Erythroblast (primary cell): ENCODE results near the gene LRBA.

Experiments
- GATA1 ChIP-seq: IDR thresholded peaks from 2 replicates; pipeline ENCODE4 v1.6.1; 2011; ENCODE audit warnings: low read depth, mild to moderate bottlenecking, control low read depth, low read length, moderate library complexity
- POLR2A ChIP-seq: IDR thresholded peaks from 2 replicates; pipeline ENCODE4 v1.6.1; 2011; ENCODE audit warnings: mild to moderate bottlenecking, low read length

GRCh38 chr4:150828159-150828558 lies 186.9 kb downstream of the LRBA start:
- TF ChIP-seq POLR2A = no peak
- TF ChIP-seq GATA1 = no peak
